ENCODE measurements around the gene CD200R1L.
A peak's percentile ranks its signal among the peaks of the same experiment; 100 is the strongest.

The CD200R1L gene

GRCh38 chr3:112817797-112818196, 28.9 kb downstream of the CD200R1L start:
- DNase-seq = no peak

GRCh38 chr3:112817271-112817670, 29.4 kb downstream of the CD200R1L start:
- no peak for DNase-seq

GRCh38 chr3:112815981-112816380, 30.7 kb downstream of the CD200R1L start:
- DNase-seq = no peak

- DNase-seq = no peak
Observed at GRCh38 chr3:112814266-112814665, 32.4 kb downstream of the CD200R1L start.

- DNase-seq = no peak
Observed at GRCh38 chr3:112813723-112814171, 32.9 kb downstream of the CD200R1L start.

GRCh38 chr3:112813016-112813415, 33.6 kb downstream of the CD200R1L start:
- DNase-seq = no peak

GRCh38 chr3:112811917-112812660, 34.6 kb downstream of the CD200R1L start:
- DNase-seq = no peak

GRCh38 chr3:112811131-112811884, 35.4 kb downstream of the CD200R1L start:
- DNase-seq = peak; percentile 56

- no peak for DNase-seq
Observed at GRCh38 chr3:112810561-112810960, 36.1 kb downstream of the CD200R1L start.

- no peak for DNase-seq
Observed at GRCh38 chr3:112808136-112808535, 38.5 kb downstream of the CD200R1L start.

GRCh38 chr3:112807685-112808084, 39.0 kb downstream of the CD200R1L start:
- no peak for DNase-seq

GRCh38 chr3:112806903-112807302, 39.8 kb downstream of the CD200R1L start:
- no peak for DNase-seq

GRCh38 chr3:112805126-112805525, 41.5 kb downstream of the CD200R1L start:
- no peak for DNase-seq

GRCh38 chr3:112804021-112804420, 42.6 kb downstream of the CD200R1L start:
- DNase-seq = no peak

GRCh38 chr3:112803467-112803866, 43.2 kb downstream of the CD200R1L start:
- DNase-seq = no peak

- DNase-seq = no peak
Observed at GRCh38 chr3:112802338-112802737, 44.3 kb downstream of the CD200R1L start.

- no peak for DNase-seq
Observed at GRCh38 chr3:112799946-112800345, 46.7 kb downstream of the CD200R1L start.

- DNase-seq = no peak
Observed at GRCh38 chr3:112794622-112795172, 52.0 kb downstream of the CD200R1L start.

GRCh38 chr3:112793326-112794081, 53.2 kb downstream of the CD200R1L start:
- DNase-seq = no peak

- DNase-seq = no peak
Observed at GRCh38 chr3:112791736-112792135, 54.9 kb downstream of the CD200R1L start.

- no peak for DNase-seq
Observed at GRCh38 chr3:112789787-112790186, 56.9 kb downstream of the CD200R1L start.

- no peak for DNase-seq
Observed at GRCh38 chr3:112786881-112787579, 59.6 kb downstream of the CD200R1L start.
